GM10248 (cell line): ENCODE data around the gene YTHDC1.
A peak's percentile ranks its signal among the peaks of the same experiment; 100 is the strongest.

ENCODE experiments used
- CTCF ChIA-PET: fragments of 300-600 bp; sonication (Branson Sonifier 250); formaldehyde crosslinking; extraction: SDS; loops from one replicate; lab custom pipeline; 2021; ENCODE audit warnings: antibody characterized with exemption; lab: Yijun Ruan, JAX
- POLR2A ChIA-PET: fragments of 350-650 bp; sonication (Branson Sonifier 250); formaldehyde crosslinking; extraction: SDS; loops from one replicate; lab custom pipeline; 2020; ENCODE audit warnings: antibody characterized with exemption; lab: Yijun Ruan, JAX
- DNase-seq: peaks from one replicate; pipeline ENCODE4 v3.0.0; 2012; ENCODE audit errors: extremely low spot score
- CTCF ChIP-seq: IDR thresholded peaks from 2 replicates; pipeline ENCODE4 v1.5.1; 2012; ENCODE audit warnings: mild to moderate bottlenecking, low read depth; ENCODE audit errors: extremely low read depth, missing control alignments, control extremely low read depth

Gene YTHDC1

GRCh38 chr4:68388347-68388865 is 38.5 kb upstream of the YTHDC1 start:
- DNase-seq: no peak
- no peak for TF ChIP-seq CTCF
- POLR2A ChIA-PET: no interaction called here
- CTCF ChIA-PET: interaction anchor here (1.6 kb wide), 1 partner anchor 117 kb away, joined by 5 read pairs; no protein-coding TSS in a partner anchor

GRCh38 chr4:68385267-68385666 is 35.4 kb upstream of the YTHDC1 start:
- POLR2A ChIA-PET: no interaction called here
- CTCF ChIA-PET: no interaction called here
- DNase-seq: no peak
- TF ChIP-seq CTCF: no peak

- POLR2A ChIA-PET: no interaction called here
- no peak for TF ChIP-seq CTCF
- DNase-seq: no peak
- CTCF ChIA-PET: interaction anchor here (1.0 to 1.2 kb wide), 2 partner anchors 22 to 112 kb away, joined by 3 read pairs; no protein-coding TSS in a partner anchor
Measured at GRCh38 chr4:68383115-68383514, 33.2 kb upstream of the YTHDC1 start.

GRCh38 chr4:68378226-68378625 is 28.3 kb upstream of the YTHDC1 start:
- POLR2A ChIA-PET: no interaction called here
- no peak for DNase-seq
- no peak for TF ChIP-seq CTCF
- CTCF ChIA-PET: interaction anchor here (2.7 to 4.9 kb wide), 2 partner anchors 10 to 106 kb away, joined by 10 to 38 read pairs; no protein-coding TSS in a partner anchor

- CTCF ChIA-PET: interaction anchor here (0.6 to 4.9 kb wide), 22 partner anchors 8 to 849 kb away, joined by 3 to 38 read pairs (median 4); partner anchors contain the start of gene CENPC
- POLR2A ChIA-PET: no interaction called here
- DNase-seq: peak; percentile 55
- TF ChIP-seq CTCF: peak; percentile 68
Measured at GRCh38 chr4:68375667-68376559, 26.0 kb upstream of the YTHDC1 start.

GRCh38 chr4:68373513-68373912 is 23.6 kb upstream of the YTHDC1 start:
- DNase-seq: peak; percentile 34
- CTCF ChIA-PET: interaction anchor here (4.9 kb wide), 1 partner anchor 101 kb away, joined by 38 read pairs; no protein-coding TSS in a partner anchor
- POLR2A ChIA-PET: no interaction called here
- no peak for TF ChIP-seq CTCF
